ENCODE measurements around the gene LAMA1. TPM values are rescaled to one million over a fixed set of nuclear protein-coding genes. Genes with fewer than 3 reads are reported as not detected.
A peak's percentile ranks its signal among the peaks of the same experiment; 100 is the strongest.

The LAMA1 gene
- total and polyA plus RNA-seq, 2 of the 4 experiments (the other 2 are of a cell fraction) = 10.9 to 15.5 TPM

DNA sequence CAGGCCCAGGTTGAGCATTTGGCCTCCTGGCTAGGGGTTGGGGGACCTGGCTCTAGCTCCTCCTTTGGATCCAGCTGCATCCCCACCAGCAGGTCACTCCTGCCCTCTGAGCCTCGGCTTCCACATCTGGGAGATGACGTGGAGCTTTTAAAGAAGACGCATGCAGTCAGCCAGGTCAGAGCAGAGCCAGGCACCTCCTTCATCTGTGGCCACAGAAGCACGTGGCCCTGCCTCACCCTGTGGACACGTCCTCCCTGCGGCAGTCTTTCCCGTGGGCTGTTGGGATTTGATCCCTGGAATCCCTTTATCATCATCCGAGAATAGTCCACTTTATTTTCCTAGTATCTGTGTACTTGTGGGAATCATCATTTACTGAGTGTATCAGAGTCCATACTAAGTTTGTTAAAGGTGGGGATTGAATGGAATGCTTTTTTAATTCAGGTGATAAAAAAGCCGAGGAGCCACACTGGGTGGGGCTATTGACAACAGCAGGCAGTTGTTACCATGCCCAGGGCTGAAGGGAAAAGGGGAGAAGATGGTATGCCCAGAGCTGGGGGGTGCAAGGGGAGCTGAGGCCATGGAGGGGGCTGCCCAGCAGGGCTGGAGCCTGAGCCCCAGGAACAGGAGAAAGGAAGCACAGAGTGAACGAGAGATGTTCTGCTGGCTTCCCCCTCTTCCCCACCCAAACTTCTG, 170.1 kb downstream of the LAMA1 start:
- no peak for TF ChIP-seq FOS (IDR thresholded peaks at IDR 0.05; ENCODE audit: low read depth, low read length)
- no peak for TF ChIP-seq BHLHE40 (IDR thresholded peaks at IDR 0.05; ENCODE audit: low read depth, low read length)
- TF ChIP-seq CEBPB (IDR thresholded peaks at IDR 0.05; ENCODE audit: low read depth, low read length) = no peak
- TF ChIP-seq RFX5 (IDR thresholded peaks at IDR 0.05; ENCODE audit: low read depth, low read length) = no peak
- no peak for TF ChIP-seq MXI1 (IDR thresholded peaks at IDR 0.05; ENCODE audit: borderline replicate concordance, low read depth, low read length)
- TF ChIP-seq, protein P1, sequence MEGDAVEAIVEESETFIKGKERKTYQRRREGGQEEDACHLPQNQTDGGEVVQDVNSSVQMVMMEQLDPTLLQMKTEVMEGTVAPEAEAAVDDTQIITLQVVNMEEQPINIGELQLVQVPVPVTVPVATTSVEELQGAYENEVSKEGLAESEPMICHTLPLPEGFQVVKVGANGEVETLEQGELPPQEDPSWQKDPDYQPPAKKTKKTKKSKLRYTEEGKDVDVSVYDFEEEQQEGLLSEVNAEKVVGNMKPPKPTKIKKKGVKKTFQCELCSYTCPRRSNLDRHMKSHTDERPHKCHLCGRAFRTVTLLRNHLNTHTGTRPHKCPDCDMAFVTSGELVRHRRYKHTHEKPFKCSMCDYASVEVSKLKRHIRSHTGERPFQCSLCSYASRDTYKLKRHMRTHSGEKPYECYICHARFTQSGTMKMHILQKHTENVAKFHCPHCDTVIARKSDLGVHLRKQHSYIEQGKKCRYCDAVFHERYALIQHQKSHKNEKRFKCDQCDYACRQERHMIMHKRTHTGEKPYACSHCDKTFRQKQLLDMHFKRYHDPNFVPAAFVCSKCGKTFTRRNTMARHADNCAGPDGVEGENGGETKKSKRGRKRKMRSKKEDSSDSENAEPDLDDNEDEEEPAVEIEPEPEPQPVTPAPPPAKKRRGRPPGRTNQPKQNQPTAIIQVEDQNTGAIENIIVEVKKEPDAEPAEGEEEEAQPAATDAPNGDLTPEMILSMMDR (conservative IDR thresholded peaks at IDR 0.05; ENCODE audit: low read depth, low read length) = no peak
- TF ChIP-seq CHD1 (IDR thresholded peaks at IDR 0.05; ENCODE audit: low read depth, low read length) = no peak
- no peak for TF ChIP-seq POLR2A (IDR thresholded peaks at IDR 0.05; ENCODE audit: low read depth, low read length)
- no peak for TF ChIP-seq SMC3 (IDR thresholded peaks at IDR 0.05; ENCODE audit: low read depth, low read length)
- no peak for TF ChIP-seq MAFK (IDR thresholded peaks at IDR 0.05; ENCODE audit: low read depth, low read length)
- no peak for TF ChIP-seq RCOR1 (IDR thresholded peaks at IDR 0.05; ENCODE audit: insufficient replicate concordance, low read length)
- TF ChIP-seq RAD21 (IDR thresholded peaks at IDR 0.05; ENCODE audit: low read length) = no peak
- no peak for TF ChIP-seq NFE2L2 (IDR thresholded peaks at IDR 0.05; ENCODE audit: low read depth, low read length)
- TF ChIP-seq MAZ (IDR thresholded peaks at IDR 0.05; ENCODE audit: borderline replicate concordance, low read depth, low read length) = no peak
- TF ChIP-seq, protein P2, sequence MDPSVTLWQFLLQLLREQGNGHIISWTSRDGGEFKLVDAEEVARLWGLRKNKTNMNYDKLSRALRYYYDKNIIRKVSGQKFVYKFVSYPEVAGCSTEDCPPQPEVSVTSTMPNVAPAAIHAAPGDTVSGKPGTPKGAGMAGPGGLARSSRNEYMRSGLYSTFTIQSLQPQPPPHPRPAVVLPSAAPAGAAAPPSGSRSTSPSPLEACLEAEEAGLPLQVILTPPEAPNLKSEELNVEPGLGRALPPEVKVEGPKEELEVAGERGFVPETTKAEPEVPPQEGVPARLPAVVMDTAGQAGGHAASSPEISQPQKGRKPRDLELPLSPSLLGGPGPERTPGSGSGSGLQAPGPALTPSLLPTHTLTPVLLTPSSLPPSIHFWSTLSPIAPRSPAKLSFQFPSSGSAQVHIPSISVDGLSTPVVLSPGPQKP (IDR thresholded peaks at IDR 0.05; ENCODE audit: borderline replicate concordance, low read depth, low read length) = no peak
- TF ChIP-seq, protein P3, sequence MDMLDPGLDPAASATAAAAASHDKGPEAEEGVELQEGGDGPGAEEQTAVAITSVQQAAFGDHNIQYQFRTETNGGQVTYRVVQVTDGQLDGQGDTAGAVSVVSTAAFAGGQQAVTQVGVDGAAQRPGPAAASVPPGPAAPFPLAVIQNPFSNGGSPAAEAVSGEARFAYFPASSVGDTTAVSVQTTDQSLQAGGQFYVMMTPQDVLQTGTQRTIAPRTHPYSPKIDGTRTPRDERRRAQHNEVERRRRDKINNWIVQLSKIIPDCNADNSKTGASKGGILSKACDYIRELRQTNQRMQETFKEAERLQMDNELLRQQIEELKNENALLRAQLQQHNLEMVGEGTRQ (IDR thresholded peaks at IDR 0.05; ENCODE audit: low read depth, low read length) = no peak
- intact Hi-C loops (cut with micrococcal nuclease) (no loop called here), dilution Hi-C loops (cut with HindIII; ENCODE audit: low sequenced_read_pairs, unreplicated experiment) (no loop called here), in situ Hi-C loops (cut with MboI; ENCODE audit: low sequenced_read_pairs) (no loop called here)
- Histone ChIP-seq H3K23ac (ENCODE audit: low read depth, low read length) (no peak overlapping the region), H3K79me1 (ENCODE audit: low read depth in 1 of 2, low read length in 2 of 2) (no peaks in the 10 kb centered on the region), H2AFZ (replicated peaks; ENCODE audit: low read length, poor library complexity) (peak overlapping the region; percentile 29), H2BK15ac (ENCODE audit: low read depth, low read length) (no peak overlapping the region), H4K8ac (ENCODE audit: low read depth in 2 of 2, low read length in 2 of 2) (no peak overlapping the region), H3K36me3 (ENCODE audit: control insufficient read depth, insufficient read depth, low read length) (peaks cover 8% of the 10 kb centered on the region), H3K9me3 (ENCODE audit: control insufficient read depth, insufficient read depth, low read length) (no peaks in the 10 kb centered on the region), H2AK9ac (replicated peaks; ENCODE audit: low read depth, low read length, poor library complexity) (no peak overlapping the region), H3K18ac (ENCODE audit: low read depth, low read length) (no peak overlapping the region), H4K20me1 (ENCODE audit: insufficient read depth, low read length) (no peaks in the 10 kb centered on the region), H3K27ac (ENCODE audit: insufficient read depth, low read length) (no peak overlapping the region), H3K4me3 (ENCODE audit: insufficient read depth, low read depth, low read length) (no peak overlapping the region), H4K5ac (ENCODE audit: low read depth, low read length) (no peak overlapping the region), H4K91ac (ENCODE audit: insufficient read depth, low read depth, low read length) (no peak overlapping the region), H2AK5ac (ENCODE audit: low read depth, low read length) (no peak overlapping the region), H3K27me3 (ENCODE audit: control insufficient read depth, insufficient read depth, low read length) (no peaks in the 10 kb centered on the region), H3K4me1 (ENCODE audit: control insufficient read depth, insufficient read depth, low read length) (no peaks in the 10 kb centered on the region), H3K14ac (replicated peaks; ENCODE audit: low read depth, low read length) (no peak overlapping the region), H3K56ac (ENCODE audit: extremely low read depth, insufficient read depth, low read length) (no peak overlapping the region), H3K9ac (ENCODE audit: low read depth, low read length) (no peak overlapping the region), H3K4me2 (ENCODE audit: low read depth, low read length) (no peak overlapping the region), H2BK120ac (ENCODE audit: low read depth, low read length) (no peak overlapping the region), H2BK20ac (ENCODE audit: low read depth, low read length) (no peak overlapping the region), H3K9me1 (ENCODE audit: insufficient read depth, low read length) (peaks cover 5% of the 10 kb centered on the region; the same call in 1 of the 2 replicates), H3K4ac (ENCODE audit: low read depth, low read length) (no peak overlapping the region), H2BK5ac (ENCODE audit: low read depth, low read length, poor library complexity, severe bottlenecking) (no peak overlapping the region)
- ATAC-seq (ENCODE audit: low read depth) (no peak), DNase-seq (no peak)
- ChIA-PET POLR2A (ENCODE audit: unreplicated experiment) (no interaction called here), CTCF (no interaction called here)
- no TSS peak for BruUV-seq (replicated peaks)
- 67% methylated on average over 1 of the region's 10 CpGs; no CpG with 5 or more reads in 1 of the 2 experiments for WGBS, 2 experiments (ENCODE audit: extremely low coverage in 2 of 2, insufficient read length in 1 of 2)
